Measurements from ENCODE around the gene SNAP23. TPM values are rescaled to one million over a fixed set of nuclear protein-coding genes. Genes with fewer than 3 reads are reported as not detected.

Gene SNAP23
- total and polyA plus RNA-seq, 2 donors (not counting 1 experiment from before 2014, with no cell fraction given): 52.7 to 133 TPM

DNA sequence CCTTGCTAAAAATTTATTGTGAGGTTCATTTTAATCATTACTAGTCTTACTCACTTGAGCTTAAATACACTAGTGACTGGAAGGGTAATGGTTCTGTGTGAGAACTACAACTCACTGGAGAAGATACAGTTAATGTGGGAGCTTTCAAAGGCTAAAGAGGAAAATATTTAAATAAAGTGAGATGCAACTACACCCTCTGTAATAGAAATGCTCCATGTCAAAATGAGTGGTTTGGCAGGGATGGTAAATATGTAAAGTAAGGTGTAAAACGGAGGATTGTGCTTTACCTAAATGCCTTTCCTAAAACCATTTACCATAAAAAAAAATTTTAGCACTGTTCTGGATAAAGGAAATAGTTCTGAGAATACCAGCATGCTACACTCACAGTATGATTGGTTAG lies 37.8 kb downstream of the SNAP23 start:
- no peak overlapping the region for H3K9ac ChIP-seq (ENCODE audit: low read length)
- intact Hi-C loops (cut with micrococcal nuclease): no loop called here
- no peaks in the 10 kb centered on the region for H3K79me2 ChIP-seq (ENCODE audit: control insufficient read depth, insufficient read depth, low read length)
- H4K20me1 ChIP-seq (ENCODE audit: control insufficient read depth, insufficient read depth, low read length, poor library complexity, severe bottlenecking): no peaks in the 10 kb centered on the region
- no CpG with 5 or more reads among the region's 1 CpG for WGBS (ENCODE audit: insufficient coverage)
- H2AFZ ChIP-seq (ENCODE audit: insufficient read depth, low read depth, low read length, poor library complexity, severe bottlenecking): no peak overlapping the region
- no peak for DNase-seq
- H3K9me3 ChIP-seq (ENCODE audit: control extremely low read depth in 1 of 3, control insufficient read depth in 2 of 3, insufficient read depth in 1 of 3, low read length in 2 of 3): no peaks in the 10 kb centered on the region
- no peaks in the 10 kb centered on the region for H3K4me1 ChIP-seq (ENCODE audit: control insufficient read depth in 2 of 2, insufficient read depth in 2 of 2, low read length in 2 of 2)
- no peak overlapping the region for H3K4me3 ChIP-seq (ENCODE audit: control extremely low read depth in 1 of 5, extremely low read depth in 1 of 5, insufficient read depth in 1 of 5, low read depth in 2 of 5, low read length in 4 of 5)
- no peaks in the 10 kb centered on the region for H3K27me3 Mint-ChIP-seq
- H3K4me1 Mint-ChIP-seq: no peaks in the 10 kb centered on the region
- ATAC-seq (ENCODE audit: low read depth): no peak
- H3K9me3 Mint-ChIP-seq (ENCODE audit: insufficient read depth): no peaks in the 10 kb centered on the region
- no peaks in the 10 kb centered on the region for H3K27me3 ChIP-seq (replicated peaks in 1 of 4; ENCODE audit: control extremely low read depth in 1 of 4, control insufficient read depth in 3 of 4, insufficient read depth in 4 of 4, low read length in 3 of 4)
- POLR2A ChIA-PET: interaction anchor here (1.1 kb wide), 1 partner anchor 28 kb away, joined by 3 read pairs; no protein-coding TSS in a partner anchor
- no peak overlapping the region for H3K4me3 Mint-ChIP-seq
- peaks cover 14 to 49% of the 10 kb centered on the region in 2 experiments for H3K36me3 ChIP-seq (replicated peaks in 1 of 2; ENCODE audit: control extremely low read depth in 1 of 2, control insufficient read depth in 1 of 2, extremely low read depth in 1 of 2, insufficient read depth in 2 of 2, low read length in 1 of 2)
- H3K27ac Mint-ChIP-seq: no peak overlapping the region
- TF ChIP-seq, protein P1, sequence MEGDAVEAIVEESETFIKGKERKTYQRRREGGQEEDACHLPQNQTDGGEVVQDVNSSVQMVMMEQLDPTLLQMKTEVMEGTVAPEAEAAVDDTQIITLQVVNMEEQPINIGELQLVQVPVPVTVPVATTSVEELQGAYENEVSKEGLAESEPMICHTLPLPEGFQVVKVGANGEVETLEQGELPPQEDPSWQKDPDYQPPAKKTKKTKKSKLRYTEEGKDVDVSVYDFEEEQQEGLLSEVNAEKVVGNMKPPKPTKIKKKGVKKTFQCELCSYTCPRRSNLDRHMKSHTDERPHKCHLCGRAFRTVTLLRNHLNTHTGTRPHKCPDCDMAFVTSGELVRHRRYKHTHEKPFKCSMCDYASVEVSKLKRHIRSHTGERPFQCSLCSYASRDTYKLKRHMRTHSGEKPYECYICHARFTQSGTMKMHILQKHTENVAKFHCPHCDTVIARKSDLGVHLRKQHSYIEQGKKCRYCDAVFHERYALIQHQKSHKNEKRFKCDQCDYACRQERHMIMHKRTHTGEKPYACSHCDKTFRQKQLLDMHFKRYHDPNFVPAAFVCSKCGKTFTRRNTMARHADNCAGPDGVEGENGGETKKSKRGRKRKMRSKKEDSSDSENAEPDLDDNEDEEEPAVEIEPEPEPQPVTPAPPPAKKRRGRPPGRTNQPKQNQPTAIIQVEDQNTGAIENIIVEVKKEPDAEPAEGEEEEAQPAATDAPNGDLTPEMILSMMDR (IDR thresholded peaks at IDR 0.05): no peak
- no peak for TF ChIP-seq EZH2 (IDR thresholded peaks at IDR 0.05; ENCODE audit: borderline replicate concordance, insufficient read depth, low read depth, low read length, poor library complexity, severe bottlenecking)
- no peak overlapping the region for H3K27ac ChIP-seq (ENCODE audit: low read length in 2 of 2)
- CTCF ChIA-PET: no interaction called here
- no peak overlapping the region for H3K4me2 ChIP-seq (replicated peaks; ENCODE audit: low read depth, low read length, poor library complexity, severe bottlenecking)

DNA sequence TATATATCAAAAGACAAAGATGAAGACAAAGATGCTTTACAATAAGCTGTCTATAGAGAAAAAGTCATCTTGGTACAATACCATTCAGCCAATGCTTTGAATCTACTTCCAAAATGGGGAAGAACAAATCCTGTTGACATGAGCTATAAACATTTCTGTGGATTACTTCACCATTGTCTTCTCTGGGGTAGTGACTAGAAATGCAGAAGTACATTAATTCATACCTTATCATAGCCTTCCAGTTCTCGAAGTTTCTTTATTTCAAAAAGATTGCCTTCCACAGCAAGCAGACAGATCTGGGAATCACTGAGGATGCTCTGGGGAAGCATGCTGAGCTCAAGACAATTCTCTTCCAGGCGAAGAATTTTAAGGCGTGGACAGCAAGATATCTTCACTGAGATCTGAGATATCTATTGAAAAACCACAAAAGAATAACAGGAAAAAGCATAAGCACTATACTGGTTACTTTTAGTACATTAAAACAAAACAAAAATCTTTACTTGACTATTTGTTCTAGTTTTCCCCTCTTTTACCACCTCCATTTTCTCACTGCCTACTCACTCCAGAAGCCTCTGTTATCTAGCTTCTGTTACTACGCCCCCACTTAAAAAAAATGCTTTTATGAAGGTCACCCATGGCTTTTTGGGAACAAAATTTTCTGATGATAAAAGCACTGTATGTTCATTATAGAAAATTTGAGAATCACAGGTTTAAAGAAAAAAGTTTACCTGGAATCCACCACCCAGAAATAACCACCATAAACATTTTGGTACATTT lies 49.6 kb downstream of the SNAP23 start:
- Mint-ChIP-seq H3K4me3 (no peak overlapping the region), H3K4me1 (peaks cover 31% of the 10 kb centered on the region), H3K27me3 (no peaks in the 10 kb centered on the region), H3K27ac (no peak overlapping the region), H3K9me3 (ENCODE audit: insufficient read depth) (no peaks in the 10 kb centered on the region)
- peaks cover 0 to 3% (median 0%) of the 10 kb centered on the region in 3 donors for H3K9me3 ChIP-seq (ENCODE audit: control extremely low read depth in 1 of 3, control insufficient read depth in 2 of 3, insufficient read depth in 1 of 3, low read length in 2 of 3)
- no peak overlapping the region for H3K27ac ChIP-seq (ENCODE audit: low read length in 2 of 2)
- no peaks in the 10 kb centered on the region for H4K20me1 ChIP-seq (ENCODE audit: control insufficient read depth, insufficient read depth, low read length, poor library complexity, severe bottlenecking)
- 67% methylated on average over 1 of the region's 4 CpGs for WGBS (ENCODE audit: insufficient coverage)
- H3K4me2 ChIP-seq (replicated peaks; ENCODE audit: low read depth, low read length, poor library complexity, severe bottlenecking): no peak overlapping the region
- intact Hi-C loops (cut with micrococcal nuclease): no loop called here
- peaks cover 30% of the 10 kb centered on the region for H3K79me2 ChIP-seq (ENCODE audit: control insufficient read depth, insufficient read depth, low read length)
- CTCF ChIA-PET: no interaction called here
- peaks cover 4 to 19% of the 10 kb centered on the region in 2 experiments for H3K36me3 ChIP-seq (replicated peaks in 1 of 2; ENCODE audit: control extremely low read depth in 1 of 2, control insufficient read depth in 1 of 2, extremely low read depth in 1 of 2, insufficient read depth in 2 of 2, low read length in 1 of 2)
- H2AFZ ChIP-seq (ENCODE audit: insufficient read depth, low read depth, low read length, poor library complexity, severe bottlenecking): no peak overlapping the region
- POLR2A ChIA-PET: interaction anchor here (0.6 to 0.7 kb wide), 3 partner anchors 10 to 169 kb away, joined by 3 to 4 read pairs (median 3); no protein-coding TSS in a partner anchor
- no peak overlapping the region for H3K4me3 ChIP-seq (ENCODE audit: control extremely low read depth in 1 of 5, extremely low read depth in 1 of 5, insufficient read depth in 1 of 5, low read depth in 2 of 5, low read length in 4 of 5)
- TF ChIP-seq EZH2 (IDR thresholded peaks at IDR 0.05; ENCODE audit: borderline replicate concordance, insufficient read depth, low read depth, low read length, poor library complexity, severe bottlenecking): no peak
- TF ChIP-seq, protein P1 (IDR thresholded peaks at IDR 0.05): no peak
- DNase-seq (no peak), ATAC-seq (ENCODE audit: low read depth) (no peak)
- H3K9ac ChIP-seq (ENCODE audit: low read length): no peak overlapping the region
- H3K27me3 ChIP-seq (replicated peaks in 1 of 4; ENCODE audit: control extremely low read depth in 1 of 4, control insufficient read depth in 3 of 4, insufficient read depth in 4 of 4, low read length in 3 of 4): no peaks in the 10 kb centered on the region
- peaks cover 15 to 21% of the 10 kb centered on the region in 2 donors for H3K4me1 ChIP-seq (ENCODE audit: control insufficient read depth in 2 of 2, insufficient read depth in 2 of 2, low read length in 2 of 2)

Data from B cell (primary cell).